HG02973 (cell line): Measurements from ENCODE around the gene HSD17B2.

ENCODE experiments used
- ATAC-seq: cut with Tn5 transposase; IDR thresholded peaks from one replicate; pipeline ENCODE4 v1.9.1; 2021; ENCODE audit warnings: moderate library complexity; ENCODE audit not compliant: unreplicated experiment

Gene HSD17B2

GRCh38 chr16:82047374-82047773 is 12.3 kb downstream of the HSD17B2 start:
- no peak for ATAC-seq

DNA sequence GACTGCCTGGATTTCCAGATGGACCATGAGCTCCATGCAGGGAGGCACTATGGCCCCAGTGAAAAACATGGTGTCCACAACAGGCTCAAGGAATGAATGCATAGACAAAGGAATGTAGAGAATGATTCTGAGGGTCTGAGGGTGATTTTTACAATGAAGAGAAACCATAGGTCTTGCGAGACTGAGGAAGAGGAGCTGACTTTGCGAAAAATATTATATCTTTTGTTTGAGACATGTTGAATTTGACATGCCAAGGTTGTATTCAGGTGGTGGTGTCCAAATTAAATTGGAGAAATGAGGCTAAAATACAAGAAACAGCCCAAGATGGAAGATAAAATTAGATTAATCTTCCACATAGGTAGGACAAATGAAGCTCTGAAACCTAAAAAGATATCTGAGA is 12.7 kb downstream of the HSD17B2 start:
- ATAC-seq, result no peak

DNA sequence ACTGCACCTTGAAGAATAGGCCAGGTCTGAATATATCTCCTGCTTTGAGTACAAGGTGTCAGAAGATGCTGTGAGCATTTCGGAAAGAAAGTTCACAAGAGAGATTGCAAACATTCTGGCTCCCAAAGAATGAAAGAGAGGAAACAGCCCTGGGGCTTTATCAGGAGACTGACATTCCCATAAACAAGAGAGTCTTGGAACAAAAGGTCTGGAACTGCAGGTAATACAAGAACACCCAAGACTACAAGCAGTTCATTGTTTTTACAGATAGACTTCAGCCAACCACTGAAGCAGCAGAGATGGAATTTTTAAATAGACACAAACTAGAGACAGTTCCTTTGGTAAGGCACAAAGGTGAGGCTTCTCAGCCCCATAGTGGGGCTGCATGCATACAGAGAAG is 14.4 kb downstream of the HSD17B2 start:
- no peak for ATAC-seq

- no peak for ATAC-seq
These were observed 15.5 kb downstream of the HSD17B2 start for GRCh38 chr16:82050506-82050905.

DNA sequence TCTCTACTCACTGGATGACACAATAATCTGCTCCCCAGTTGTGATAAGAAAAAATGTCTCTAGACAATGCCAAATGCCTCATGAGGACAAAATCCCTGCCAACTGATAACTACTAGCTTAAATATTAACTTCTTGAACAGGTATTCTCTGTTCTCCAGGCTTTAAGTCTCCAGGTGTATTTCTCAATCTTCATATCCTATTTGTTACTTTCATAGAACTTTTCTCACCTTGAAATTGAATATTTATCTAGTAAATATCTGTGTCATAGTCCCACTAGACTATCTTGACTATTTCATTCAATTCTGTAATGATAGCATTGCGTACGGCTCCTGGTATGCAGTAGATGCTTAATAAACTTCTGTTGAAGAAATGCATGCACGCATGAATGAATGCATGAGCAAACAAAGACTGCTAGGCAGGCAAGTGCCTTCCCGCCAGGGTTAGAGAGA is 15.9 kb downstream of the HSD17B2 start:
- ATAC-seq, result no peak

DNA sequence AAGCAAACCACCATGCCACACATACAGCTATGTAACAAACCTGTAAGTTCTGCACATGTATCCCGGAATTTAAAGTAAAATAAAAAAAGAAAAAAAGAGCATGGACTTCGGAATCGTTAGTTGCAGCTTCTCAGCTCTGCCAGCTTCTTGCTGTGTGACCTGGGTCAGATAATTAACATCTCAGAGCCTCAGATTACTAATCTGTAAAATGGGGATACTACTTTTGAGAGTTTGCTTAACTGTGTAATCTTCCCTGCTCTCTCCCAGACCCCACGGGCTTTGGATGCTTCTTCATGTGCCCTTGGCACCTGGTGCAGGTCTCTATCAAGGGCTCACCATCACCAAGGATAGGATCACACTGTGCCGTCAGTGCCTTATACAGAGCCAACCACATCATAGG is 16.6 kb downstream of the HSD17B2 start:
- no peak for ATAC-seq

DNA sequence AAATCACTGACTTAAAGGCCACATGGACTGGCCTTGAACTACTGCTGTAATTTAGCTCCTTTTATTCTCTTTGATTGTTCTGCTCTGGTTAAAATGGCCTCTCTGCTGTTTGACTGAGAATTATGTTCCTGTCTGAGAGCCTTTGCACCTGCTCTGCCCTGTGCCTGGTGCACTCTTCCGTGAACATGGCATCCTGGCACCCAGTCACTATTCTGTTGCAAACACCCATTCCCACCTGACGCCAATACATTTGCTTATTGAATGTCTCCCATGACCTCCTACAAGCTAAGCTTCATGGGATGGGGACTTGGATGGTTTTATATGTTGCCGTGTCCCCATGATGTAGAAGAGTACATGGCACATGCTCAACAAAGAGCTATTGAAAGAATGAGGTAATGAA is 20.1 kb downstream of the HSD17B2 start:
- ATAC-seq, result no peak

DNA sequence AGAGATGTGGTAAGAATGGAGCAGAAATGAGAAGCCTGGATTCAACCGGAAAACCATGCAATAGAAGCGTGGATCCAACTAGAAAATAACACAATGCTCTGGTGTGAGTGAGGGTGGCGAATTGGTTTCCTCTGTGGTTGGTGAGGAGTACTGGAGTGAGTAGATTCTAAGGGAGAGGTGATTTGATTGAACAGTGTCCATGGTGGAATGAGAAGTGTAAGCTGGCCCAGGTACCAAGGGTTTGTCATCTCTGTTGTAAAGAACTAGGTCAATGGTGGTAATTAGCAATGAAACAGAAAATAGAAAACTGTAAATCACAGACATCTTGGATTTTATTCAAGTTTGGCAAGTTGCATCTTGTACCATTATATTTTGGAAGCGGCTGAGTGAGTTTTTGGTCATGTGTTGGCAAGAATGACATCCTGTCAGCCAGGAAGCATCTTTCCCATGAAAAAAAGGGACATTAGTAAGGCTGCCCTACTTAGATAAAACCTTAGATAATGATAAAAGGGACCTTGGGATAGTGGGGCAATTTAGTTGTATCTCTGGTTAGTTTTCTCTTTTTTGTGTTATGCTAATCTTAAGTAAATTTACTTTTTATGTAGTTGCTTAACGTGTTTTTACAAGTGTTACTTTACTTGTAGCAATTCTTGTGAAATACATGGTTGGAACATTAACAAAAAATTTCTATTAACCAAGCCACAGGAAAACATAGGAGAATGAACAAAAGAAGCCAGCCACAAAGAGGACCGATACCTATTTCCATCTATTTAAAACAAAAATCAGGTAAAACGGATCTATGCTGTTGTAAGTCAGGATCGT is 20.9 kb downstream of the HSD17B2 start:
- ATAC-seq, result no peak

GRCh38 chr16:82056550-82056896 is 21.5 kb downstream of the HSD17B2 start:
- no peak for ATAC-seq

- no peak for ATAC-seq
These were observed 24.3 kb downstream of the HSD17B2 start for GRCh38 chr16:82059161-82059982.

DNA sequence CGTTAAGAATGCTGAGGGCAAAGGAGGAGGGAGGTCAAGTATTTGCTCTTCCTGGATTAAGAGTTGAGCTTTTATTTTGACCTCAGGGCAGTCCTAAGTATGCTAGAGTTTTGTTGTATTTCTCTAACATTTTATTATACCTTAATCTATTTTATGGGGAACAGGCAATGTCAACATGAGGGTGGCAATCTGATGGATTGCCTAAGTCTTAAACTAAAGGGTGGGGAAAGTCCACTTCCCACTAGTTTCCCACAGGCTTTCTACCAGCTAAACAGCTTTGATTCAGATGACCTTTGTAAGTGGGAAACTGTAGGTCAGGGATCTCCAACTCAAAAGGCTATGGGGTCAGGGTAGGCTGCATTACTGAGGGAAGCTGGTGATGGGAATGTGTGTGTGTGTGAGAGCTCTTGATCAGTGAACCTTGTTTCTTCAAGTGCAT is 24.9 kb downstream of the HSD17B2 start:
- no peak for ATAC-seq

GRCh38 chr16:82061861-82062525 is 26.9 kb downstream of the HSD17B2 start:
- ATAC-seq, result no peak

GRCh38 chr16:82062645-82063058 is 27.6 kb downstream of the HSD17B2 start:
- no peak for ATAC-seq

- ATAC-seq, result no peak
These were observed 28.5 kb downstream of the HSD17B2 start for GRCh38 chr16:82063456-82064082.

DNA sequence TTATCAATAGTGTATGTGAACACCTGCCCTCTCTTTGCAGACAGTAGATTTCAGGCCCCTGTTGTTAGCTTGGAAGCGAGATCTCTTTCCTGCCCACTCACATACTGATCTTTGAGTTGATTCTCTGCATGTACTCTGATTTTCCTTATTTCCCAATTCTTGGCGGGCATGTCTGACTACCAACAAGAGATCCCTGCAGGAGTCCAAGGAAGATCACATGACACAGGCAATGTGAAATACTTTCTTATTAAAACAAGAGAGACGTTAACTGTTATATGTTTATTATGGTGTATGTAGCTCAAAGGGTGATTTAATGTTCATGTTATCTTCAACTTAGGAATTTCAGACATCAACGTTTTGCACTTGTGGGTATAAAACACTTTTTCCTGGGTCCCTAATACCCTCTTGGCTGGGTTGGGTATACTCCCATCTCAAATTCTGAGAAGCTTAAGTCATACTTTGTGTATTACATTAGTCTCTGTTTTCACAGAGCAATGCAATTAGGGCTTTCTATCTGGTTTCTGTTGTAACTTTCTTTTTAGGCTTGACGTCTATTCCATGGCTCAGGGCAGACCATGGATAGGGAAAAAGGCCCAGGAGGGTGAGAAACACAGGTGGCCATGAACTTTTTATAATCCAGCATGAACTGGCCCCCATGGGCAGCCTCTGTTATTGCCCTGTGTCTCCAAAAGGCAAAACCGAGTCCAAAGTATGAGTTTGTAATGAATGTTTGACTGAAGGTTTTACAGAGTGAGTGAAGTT is 32.2 kb downstream of the HSD17B2 start:
- ATAC-seq, result no peak

DNA sequence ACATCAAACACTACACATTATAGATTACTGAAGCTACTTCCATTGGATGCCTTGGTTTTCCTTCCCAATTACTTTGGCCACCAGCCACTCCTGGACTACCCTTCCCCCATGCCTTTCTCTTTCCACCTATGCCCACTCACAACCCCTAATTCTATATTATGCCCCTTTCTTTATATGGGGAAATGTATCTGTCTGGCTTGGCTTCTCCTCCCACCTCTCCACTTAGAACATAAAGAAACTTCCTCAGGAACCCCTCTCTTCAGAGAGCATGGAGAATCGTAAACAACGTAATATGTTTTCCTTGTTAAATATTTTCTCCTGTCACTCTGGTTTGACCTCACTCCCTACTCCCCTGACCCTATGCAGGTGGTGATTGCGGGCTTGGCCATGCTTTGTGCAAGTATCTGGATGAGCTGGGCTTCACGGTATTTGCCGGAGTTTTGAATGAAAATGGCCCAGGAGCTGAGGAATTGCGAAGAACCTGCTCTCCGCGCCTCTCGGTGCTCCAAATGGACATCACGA is 32.8 kb downstream of the HSD17B2 start:
- no peak for ATAC-seq

DNA sequence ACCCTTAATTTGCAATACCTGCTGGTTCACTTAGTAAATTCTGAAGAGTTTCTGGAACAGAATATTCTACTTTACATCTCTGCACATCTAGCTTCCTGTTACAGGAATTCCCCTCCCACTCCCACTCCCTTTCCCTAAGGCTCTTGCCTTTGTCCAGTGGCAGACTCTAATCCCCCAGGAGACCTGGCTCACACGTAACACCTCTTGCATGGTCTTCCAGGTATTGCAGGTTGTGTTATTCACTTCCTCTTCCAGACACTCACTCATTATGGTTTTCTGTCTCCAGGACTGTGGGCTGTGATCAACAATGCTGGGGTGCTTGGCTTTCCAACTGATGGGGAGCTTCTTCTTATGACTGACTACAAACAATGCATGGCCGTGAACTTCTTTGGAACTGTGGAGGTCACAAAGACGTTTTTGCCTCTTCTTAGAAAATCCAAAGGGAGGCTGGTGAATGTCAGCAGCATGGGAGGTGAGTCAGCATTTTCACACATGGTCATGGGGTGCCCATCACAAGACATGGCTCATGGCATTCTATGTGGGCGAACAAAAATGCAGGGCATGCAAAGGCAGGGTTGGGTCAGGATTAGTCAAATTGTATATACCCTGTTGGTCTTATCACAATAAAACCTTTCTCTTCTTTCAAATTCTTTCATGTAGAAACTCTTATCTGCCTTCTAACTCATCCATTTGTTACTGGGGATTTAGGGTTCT is 35.8 kb downstream of the HSD17B2 start:
- no peak for ATAC-seq

DNA sequence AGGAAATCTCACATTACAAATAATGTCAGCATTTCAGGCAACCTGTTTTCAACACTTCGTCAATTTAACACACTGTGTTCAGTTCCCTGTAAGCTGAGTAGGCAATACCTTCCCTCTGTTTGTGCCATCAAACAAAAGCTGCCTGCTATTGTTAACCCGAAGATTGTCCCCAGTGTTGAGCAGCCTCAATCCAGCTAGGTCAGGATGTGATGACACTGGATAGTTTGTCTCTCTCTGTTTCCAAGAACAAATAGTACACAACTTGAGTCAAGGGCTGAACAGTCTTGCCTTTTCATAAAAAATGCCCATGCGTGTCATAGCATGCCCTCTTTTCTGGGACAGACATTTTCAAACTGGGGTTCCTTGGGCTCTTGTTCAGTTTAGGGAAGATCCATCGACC is 36.4 kb downstream of the HSD17B2 start:
- ATAC-seq, result no peak

GRCh38 chr16:82072313-82072712 is 37.3 kb downstream of the HSD17B2 start:
- no peak for ATAC-seq
